ENCODE results near the gene CD14. TPM values are rescaled to one million over a fixed set of nuclear protein-coding genes. Genes with fewer than 3 reads are reported as not detected.
"Not testable (repeated sequence)": the region's sequence is repeated elsewhere in the genome, so short reads cannot be mapped to it uniquely, and the experiment has no call there.

The CD14 gene
- total RNA-seq, 1 experiment from 2014 or later = 0.13 TPM

GRCh38 chr5:140603734-140604133, 29.2 kb downstream of the CD14 start:
- Histone ChIP-seq H3K79me1 (ENCODE audit: insufficient read depth, low read depth, low read length, poor library complexity, severe bottlenecking) (no peaks in the 10 kb centered on the region), H2AK5ac (ENCODE audit: insufficient read length, low read length) (no peak overlapping the region), H3K4ac (ENCODE audit: low read depth, low read length) (no peak overlapping the region), H4K20me1 (ENCODE audit: control insufficient read depth, insufficient read depth, insufficient read length) (no peaks in the 10 kb centered on the region), H2BK5ac (ENCODE audit: insufficient read length, low read length) (no peak overlapping the region), H3K23ac (ENCODE audit: insufficient read length, low read depth, low read length) (no peak overlapping the region), H3K56ac (ENCODE audit: insufficient read length, low read depth, low read length) (no peak overlapping the region), H3K27me3 (ENCODE audit: insufficient read depth, low read length) (no peaks in the 10 kb centered on the region), H2BK15ac (ENCODE audit: low read depth, low read length) (no peak overlapping the region), H3K23me2 (ENCODE audit: insufficient read length, low read depth, low read length, poor library complexity, severe bottlenecking) (no peaks in the 10 kb centered on the region), H2BK12ac (ENCODE audit: insufficient read length, low read depth, low read length) (no peak overlapping the region), H2BK20ac (ENCODE audit: low read depth, low read length, poor library complexity, severe bottlenecking) (no peak overlapping the region), H3K9me3 (ENCODE audit: control insufficient read depth, low read depth, low read length) (no peaks in the 10 kb centered on the region), H3K14ac (ENCODE audit: insufficient read depth, low read length) (no peak overlapping the region), H4K91ac (ENCODE audit: insufficient read length, low read depth, low read length) (no peak overlapping the region), H3K4me2 (ENCODE audit: insufficient read depth, insufficient read length, low read length) (no peak overlapping the region), H3K4me1 (ENCODE audit: insufficient read depth, low read length) (no peaks in the 10 kb centered on the region), H2AFZ (ENCODE audit: low read length) (no peak overlapping the region), H3K27ac (ENCODE audit: insufficient read length, low read depth, low read length) (no peak overlapping the region), H3K79me2 (ENCODE audit: insufficient read depth, low read length) (no peaks in the 10 kb centered on the region), H3K9ac (ENCODE audit: extremely low read depth, insufficient read length, low read length) (no peak overlapping the region), H3T11ph (ENCODE audit: low read length) (no peak overlapping the region), H3K18ac (ENCODE audit: insufficient read length, low read depth, low read length) (no peak overlapping the region), H4K5ac (ENCODE audit: insufficient read length, low read depth, low read length) (no peak overlapping the region), H4K8ac (replicated peaks; ENCODE audit: insufficient read length, low read depth, low read length) (no peak overlapping the region), H2BK120ac (ENCODE audit: low read depth, low read length, poor library complexity, severe bottlenecking) (no peak overlapping the region)
- WGBS (ENCODE audit: extremely low coverage, insufficient read length, low lambda C conversion rate) = no CpG with 5 or more reads among the region's 2 CpGs
- H3K9me3 Mint-ChIP-seq = peaks cover 15 to 28% of the 10 kb centered on the region in 2 experiments; a peak in 4 of 5 replicates
- no peak overlapping the region for H3K27ac Mint-ChIP-seq
- H3K4me1 Mint-ChIP-seq = no peaks in the 10 kb centered on the region
- peaks cover 7% of the 10 kb centered on the region for H3K27me3 Mint-ChIP-seq (ENCODE audit: low read depth)
- no peak overlapping the region for H3K4me3 Mint-ChIP-seq
- H3K36me3 Mint-ChIP-seq (ENCODE audit: insufficient read depth in 1 of 3, low read depth in 3 of 3) = no peaks in the 10 kb centered on the region
- no peak for TF ChIP-seq CTCF (conservative IDR thresholded peaks at IDR 0.05)
- no peak for DNase-seq

GRCh38 chr5:140603446-140603698, 29.6 kb downstream of the CD14 start:
- H3K4me2 ChIP-seq (ENCODE audit: insufficient read depth, insufficient read length, low read length); H2BK5ac ChIP-seq (ENCODE audit: insufficient read length, low read length); H3K79me2 ChIP-seq (ENCODE audit: insufficient read depth, low read length); H3K27me3 ChIP-seq (ENCODE audit: insufficient read depth, low read length); H2BK20ac ChIP-seq (ENCODE audit: low read depth, low read length, poor library complexity, severe bottlenecking); H3K36me3 Mint-ChIP-seq (ENCODE audit: insufficient read depth in 1 of 3, low read depth in 3 of 3); H3T11ph ChIP-seq (ENCODE audit: low read length); H3K23me2 ChIP-seq (ENCODE audit: insufficient read length, low read depth, low read length, poor library complexity, severe bottlenecking); H3K23ac ChIP-seq (ENCODE audit: insufficient read length, low read depth, low read length); H3K14ac ChIP-seq (ENCODE audit: insufficient read depth, low read length); H3K4me1 ChIP-seq (ENCODE audit: insufficient read depth, low read length); H3K27me3 Mint-ChIP-seq (ENCODE audit: low read depth); H2BK120ac ChIP-seq (ENCODE audit: low read depth, low read length, poor library complexity, severe bottlenecking); H2BK12ac ChIP-seq (ENCODE audit: insufficient read length, low read depth, low read length); H3K56ac ChIP-seq (ENCODE audit: insufficient read length, low read depth, low read length); H3K79me1 ChIP-seq (ENCODE audit: insufficient read depth, low read depth, low read length, poor library complexity, severe bottlenecking); H3K4me3 Mint-ChIP-seq; H3K9ac ChIP-seq (ENCODE audit: extremely low read depth, insufficient read length, low read length); H2AK5ac ChIP-seq (ENCODE audit: insufficient read length, low read length); H3K4ac ChIP-seq (ENCODE audit: low read depth, low read length); H2AFZ ChIP-seq (ENCODE audit: low read length); H3K4me1 Mint-ChIP-seq; H4K91ac ChIP-seq (ENCODE audit: insufficient read length, low read depth, low read length); H4K20me1 ChIP-seq (ENCODE audit: control insufficient read depth, insufficient read depth, insufficient read length); H4K8ac ChIP-seq (replicated peaks; ENCODE audit: insufficient read length, low read depth, low read length); H3K9me3 ChIP-seq (ENCODE audit: control insufficient read depth, low read depth, low read length); H3K18ac ChIP-seq (ENCODE audit: insufficient read length, low read depth, low read length); H2BK15ac ChIP-seq (ENCODE audit: low read depth, low read length); H3K27ac Mint-ChIP-seq; DNase-seq; H3K27ac ChIP-seq (ENCODE audit: insufficient read length, low read depth, low read length); H4K5ac ChIP-seq (ENCODE audit: insufficient read length, low read depth, low read length): not testable (repeated sequence)
- peaks cover 14 to 27% of the 10 kb centered on the region in 2 experiments; a peak in 4 of 5 replicates for H3K9me3 Mint-ChIP-seq
- WGBS (ENCODE audit: extremely low coverage, insufficient read length, low lambda C conversion rate) = no CpG with 5 or more reads among the region's 4 CpGs

All from H9 (cell line).